Caco-2 (cell line): ENCODE data around the gene SLC44A1. TPM values are rescaled to one million over a fixed set of nuclear protein-coding genes. Genes with fewer than 3 reads are reported as not detected.

Experiments
- BruUV-seq: library from RNA; stranded (reverse); fragments of 400-500 nt; replicated peaks from 2 replicates; lab custom pipeline; 2021; lab: Mats Ljungman, UMichigan
- CTCF ChIA-PET: fragments of 300-600 bp; sonication (Branson Sonifier 250); formaldehyde crosslinking; loops from one replicate; lab custom pipeline; 2022; ENCODE audit warnings: antibody characterized with exemption; lab: Charles Lee
- POLR2A ChIA-PET: fragments of 300-600 bp; sonication (Branson Sonifier 250); formaldehyde crosslinking; loops from one replicate; lab custom pipeline; 2022; ENCODE audit warnings: antibody characterized with exemption; lab: Charles Lee
- DNase-seq, 2 experiments: peaks; one replicate each; pipeline versions ENCODE4 v3.0.0 to v3.0.0-alpha.2; 2020 to 2022
- H3K27me3 ChIP-seq: replicated peaks from 2 replicates; pipeline ENCODE4 v1.6.0; 2011; ENCODE audit warnings: low read length; ENCODE audit not compliant: control insufficient read depth, insufficient read depth
- H3K36me3 ChIP-seq: 2 replicates; pipeline ENCODE4 v1.5.1; 2011; ENCODE audit warnings: low read length; ENCODE audit not compliant: control insufficient read depth, insufficient read depth
- H3K4me1 ChIP-seq: fragments of 250-450 bp; sonication (Bioruptor Pico); 2 replicates; pipeline ENCODE4 v1.5.1; 2020; ENCODE audit warnings: mild to moderate bottlenecking
- H3K4me3 ChIP-seq: 2 replicates; pipeline ENCODE4 v1.5.1; 2011; ENCODE audit warnings: low read depth, mild to moderate bottlenecking, control low read depth, low read length
- H3K9me3 ChIP-seq: fragments of 250-450 bp; sonication (Bioruptor Pico); 2 replicates; pipeline ENCODE4 v1.5.1; 2020; ENCODE audit warnings: mild to moderate bottlenecking, moderate library complexity
- H3K27ac Mint-ChIP-seq: one replicate; pipeline ENCODE4 v1.8.0; 2022; ENCODE audit warnings: mixed read lengths; ENCODE audit not compliant: unreplicated experiment
- H3K27me3 Mint-ChIP-seq: one replicate; pipeline ENCODE4 v1.8.0; 2022; ENCODE audit warnings: mixed read lengths; ENCODE audit not compliant: insufficient read depth, unreplicated experiment
- H3K36me3 Mint-ChIP-seq: one replicate; pipeline ENCODE4 v1.8.0; 2022; ENCODE audit warnings: mild to moderate bottlenecking, mixed read lengths; ENCODE audit not compliant: insufficient read depth, unreplicated experiment
- H3K4me1 Mint-ChIP-seq: one replicate; pipeline ENCODE4 v1.8.0; 2022; ENCODE audit warnings: low read depth, mixed read lengths; ENCODE audit not compliant: unreplicated experiment
- H3K4me3 Mint-ChIP-seq: one replicate; pipeline ENCODE4 v1.8.0; 2022; ENCODE audit warnings: mild to moderate bottlenecking, moderate library complexity, mixed read lengths; ENCODE audit not compliant: unreplicated experiment
- H3K9me3 Mint-ChIP-seq: one replicate; pipeline ENCODE4 v1.8.0; 2022; ENCODE audit warnings: mixed read lengths; ENCODE audit not compliant: unreplicated experiment
- intact Hi-C: fragments of 100-400 bp; cut with micrococcal nuclease; formaldehyde crosslinking; loops from one replicate; pipeline ENCODE4 v1.10.0; 2022; ENCODE audit not compliant: unreplicated experiment
- total RNA-seq: library from RNA; stranded (reverse); gene quantifications from 2 replicates; pipeline ENCODE4 v1.2.3, GENCODE V29; 2022
- TF ChIP-seq, protein P1 (sequence below), 2 experiments: fragments of 200-600 bp in 1 of 2; IDR thresholded peaks; 1 replicate in 1 of 2; 2 replicates in 1 of 2; pipeline versions ENCODE4 v1.5.1 to v1.8.0; 2011 to 2022; ENCODE audit warnings: antibody characterized with exemption in 1 of 2, control low read depth in 1 of 2, inconsistent platforms in 1 of 2, low read depth in 1 of 2, low read length in 1 of 2, mild to moderate bottlenecking in 1 of 2, moderate library complexity in 1 of 2; ENCODE audit not compliant: insufficient read depth in 1 of 2, severe bottlenecking in 1 of 2, unreplicated experiment in 1 of 2

Gene SLC44A1
- total RNA-seq, 1 experiment from 2014 or later = 45.8 TPM

GRCh38 chr9:105286098-105286497 is 41.6 kb downstream of the SLC44A1 start:
- H3K36me3 ChIP-seq = no peaks in the 10 kb centered on the region; the same call in 1 of the 2 replicates
- no TSS peak for BruUV-seq
- no peak overlapping the region for H3K27ac Mint-ChIP-seq
- no peaks in the 10 kb centered on the region for H3K27me3 ChIP-seq
- POLR2A ChIA-PET = no interaction called here
- peaks cover 18% of the 10 kb centered on the region for H3K4me1 Mint-ChIP-seq
- no peaks in the 10 kb centered on the region for H3K36me3 Mint-ChIP-seq
- DNase-seq = no peak
- CTCF ChIA-PET = no interaction called here
- no peaks in the 10 kb centered on the region for H3K9me3 Mint-ChIP-seq
- no peaks in the 10 kb centered on the region for H3K27me3 Mint-ChIP-seq
- intact Hi-C loops = no loop called here
- no peak overlapping the region for H3K4me3 Mint-ChIP-seq
- H3K4me1 ChIP-seq = peaks cover 16% of the 10 kb centered on the region
- TF ChIP-seq, protein P1, sequence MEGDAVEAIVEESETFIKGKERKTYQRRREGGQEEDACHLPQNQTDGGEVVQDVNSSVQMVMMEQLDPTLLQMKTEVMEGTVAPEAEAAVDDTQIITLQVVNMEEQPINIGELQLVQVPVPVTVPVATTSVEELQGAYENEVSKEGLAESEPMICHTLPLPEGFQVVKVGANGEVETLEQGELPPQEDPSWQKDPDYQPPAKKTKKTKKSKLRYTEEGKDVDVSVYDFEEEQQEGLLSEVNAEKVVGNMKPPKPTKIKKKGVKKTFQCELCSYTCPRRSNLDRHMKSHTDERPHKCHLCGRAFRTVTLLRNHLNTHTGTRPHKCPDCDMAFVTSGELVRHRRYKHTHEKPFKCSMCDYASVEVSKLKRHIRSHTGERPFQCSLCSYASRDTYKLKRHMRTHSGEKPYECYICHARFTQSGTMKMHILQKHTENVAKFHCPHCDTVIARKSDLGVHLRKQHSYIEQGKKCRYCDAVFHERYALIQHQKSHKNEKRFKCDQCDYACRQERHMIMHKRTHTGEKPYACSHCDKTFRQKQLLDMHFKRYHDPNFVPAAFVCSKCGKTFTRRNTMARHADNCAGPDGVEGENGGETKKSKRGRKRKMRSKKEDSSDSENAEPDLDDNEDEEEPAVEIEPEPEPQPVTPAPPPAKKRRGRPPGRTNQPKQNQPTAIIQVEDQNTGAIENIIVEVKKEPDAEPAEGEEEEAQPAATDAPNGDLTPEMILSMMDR (IDR thresholded peaks at IDR 0.05; ENCODE audit: insufficient read depth in 1 of 2, low read depth in 1 of 2, low read length in 1 of 2, severe bottlenecking in 1 of 2, unreplicated experiment in 1 of 2) = no peak
- no peaks in the 10 kb centered on the region for H3K9me3 ChIP-seq
- H3K4me3 ChIP-seq = no peak overlapping the region

- POLR2A ChIA-PET = no interaction called here
- TF ChIP-seq, protein P1 (IDR thresholded peaks at IDR 0.05; ENCODE audit: insufficient read depth in 1 of 2, low read depth in 1 of 2, low read length in 1 of 2, severe bottlenecking in 1 of 2, unreplicated experiment in 1 of 2) = no peak
- no peaks in the 10 kb centered on the region for H3K27me3 Mint-ChIP-seq
- H3K27me3 ChIP-seq = no peaks in the 10 kb centered on the region
- CTCF ChIA-PET = no interaction called here
- DNase-seq = no peak
- BruUV-seq = no TSS peak
- H3K9me3 Mint-ChIP-seq = no peaks in the 10 kb centered on the region
- intact Hi-C loops = no loop called here
- H3K4me3 ChIP-seq = no peak overlapping the region
- no peak overlapping the region for H3K4me3 Mint-ChIP-seq
- peaks cover 18% of the 10 kb centered on the region for H3K4me1 Mint-ChIP-seq
- no peaks in the 10 kb centered on the region; the same call in 1 of the 2 replicates for H3K36me3 ChIP-seq
- H3K27ac Mint-ChIP-seq = no peak overlapping the region
- H3K4me1 ChIP-seq = peaks cover 15% of the 10 kb centered on the region
- no peaks in the 10 kb centered on the region for H3K9me3 ChIP-seq
- no peaks in the 10 kb centered on the region for H3K36me3 Mint-ChIP-seq
Measured at GRCh38 chr9:105289305-105289704, 44.9 kb downstream of the SLC44A1 start.

DNA sequence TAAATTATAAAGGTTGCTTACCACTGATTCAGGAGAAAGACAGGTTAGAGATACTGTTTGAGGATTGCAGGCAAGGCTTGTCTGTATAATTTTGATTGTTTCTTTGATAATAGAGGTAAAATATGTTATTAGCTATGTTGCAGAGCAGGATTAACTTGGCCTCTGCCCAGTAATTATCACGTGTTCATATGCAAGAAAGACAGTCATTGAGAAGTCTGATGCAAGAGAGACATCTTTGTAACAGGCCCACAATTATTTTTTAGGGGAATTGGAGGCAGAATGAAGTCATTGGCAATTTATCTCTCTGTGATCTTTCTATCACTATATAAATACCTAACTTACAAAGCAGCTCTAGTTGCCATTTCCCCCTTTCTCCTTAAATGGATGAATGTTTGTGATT is 46.0 kb downstream of the SLC44A1 start:
- no peak for DNase-seq
- CTCF ChIA-PET = no interaction called here
- BruUV-seq = no TSS peak

More for the DNA sequence above, 46.0 kb downstream of the SLC44A1 start:
- no peaks in the 10 kb centered on the region for H3K9me3 ChIP-seq
- H3K27ac Mint-ChIP-seq = no peak overlapping the region
- no peaks in the 10 kb centered on the region for H3K9me3 Mint-ChIP-seq
- intact Hi-C loops = no loop called here
- POLR2A ChIA-PET = no interaction called here
- no peak overlapping the region for H3K4me3 ChIP-seq
- TF ChIP-seq, protein P1 (IDR thresholded peaks at IDR 0.05; ENCODE audit: insufficient read depth in 1 of 2, low read depth in 1 of 2, low read length in 1 of 2, severe bottlenecking in 1 of 2, unreplicated experiment in 1 of 2) = no peak
- peaks cover 15% of the 10 kb centered on the region for H3K4me1 Mint-ChIP-seq
- H3K4me1 ChIP-seq = peaks cover 11% of the 10 kb centered on the region; the same call in 1 of the 2 replicates
- H3K36me3 ChIP-seq = no peaks in the 10 kb centered on the region; the same call in 1 of the 2 replicates
- H3K36me3 Mint-ChIP-seq = no peaks in the 10 kb centered on the region
- no peaks in the 10 kb centered on the region for H3K27me3 Mint-ChIP-seq
- no peak overlapping the region for H3K4me3 Mint-ChIP-seq
- no peaks in the 10 kb centered on the region for H3K27me3 ChIP-seq
